SK-N-MC (cell line): Measurements from ENCODE around the gene SPAG4.

ENCODE experiments used
- DNase-seq: peaks from one replicate; pipeline ENCODE4 v3.0.0-alpha.2; 2011; ENCODE audit warnings: low read depth, low spot score
- H3K27ac ChIP-seq: fragments of 200-600 bp; sonication (generic); 2 replicates; pipeline ENCODE4 v1.5.1; 2016; ENCODE audit warnings: mixed run types
- H3K36me3 ChIP-seq: fragments of 200-600 bp; sonication (generic); 2 replicates; pipeline ENCODE4 v1.6.1; 2017; ENCODE audit warnings: antibody characterized with exemption, low read length, mixed read lengths; ENCODE audit not compliant: insufficient read depth
- H3K4me3 ChIP-seq: fragments of 200-600 bp; sonication (generic); 2 replicates; pipeline ENCODE4 v1.5.1; 2016
- H3K9ac ChIP-seq: fragments of 200-600 bp; sonication (generic); 2 replicates; pipeline ENCODE4 v1.8.0; 2017; ENCODE audit warnings: mixed run types, mixed read lengths; ENCODE audit not compliant: insufficient read length
- H3K9me3 ChIP-seq: fragments of 200-600 bp; sonication (generic); 2 replicates; pipeline ENCODE4 v1.6.1; 2017; ENCODE audit warnings: low read depth, mild to moderate bottlenecking, antibody characterized with exemption, low read length, moderate library complexity, mixed read lengths
- EZH2 ChIP-seq: fragments of 200-600 bp; sonication (generic); IDR thresholded peaks from one replicate; pipeline ENCODE4 v1.6.1; 2017; ENCODE audit warnings: antibody characterized with exemption
- FOXP2 ChIP-seq: optimal IDR thresholded peaks from 2 replicates; pipeline ENCODE3; 2011; ENCODE audit warnings: mild to moderate bottlenecking, moderate library complexity; ENCODE audit not compliant: insufficient read depth; ENCODE audit errors: extremely low read length, control extremely low read depth
- POLR2AphosphoS5 ChIP-seq: IDR thresholded peaks from 2 replicates; pipeline ENCODE4 v1.6.1; 2012; ENCODE audit warnings: mild to moderate bottlenecking, low read depth, low read length, borderline replicate concordance

SPAG4 gene

GRCh38 chr20:35663516-35664465, 48.2 kb downstream of the SPAG4 start:
- no peak for TF ChIP-seq EZH2
- no peak for TF ChIP-seq FOXP2
- TF ChIP-seq POLR2AphosphoS5, result peak; percentile 35; the same call in 1 of the 2 replicates
- Histone ChIP-seq H3K9me3 (0 out of 2 replicates have a peak, but pooled peaks cover 3% of the 10 kb centered on the region), H3K9ac (peak overlapping the region; percentile 99)

GRCh38 chr20:35664466-35665206, 49.0 kb downstream of the SPAG4 start, which contains the start of the genes CPNE1 and RBM12:
TSS of gene CPNE1 (minus strand) at chr20:35664900. CDS start at chr20:35632923, 31,977 bp downstream.
TSS of gene RBM12 (minus strand) at chr20:35664900. CDS start at chr20:35655322, 9,578 bp downstream.
- peak within 1 kb of the TSS; percentile 86 for H3K27ac ChIP-seq
- peak within 1 kb of the TSS; percentile 99 for H3K9ac ChIP-seq
- peak within 1 kb of the TSS; percentile 96 for H3K4me3 ChIP-seq
- H3K36me3 ChIP-seq, result peaks cover 26% of the 10 kb centered on the region
- peak; percentile 75 for DNase-seq
- 0 out of 2 replicates have a peak, but pooled peaks cover 3% of the 10 kb centered on the region for H3K9me3 ChIP-seq
- no peak for TF ChIP-seq EZH2
- TF ChIP-seq POLR2AphosphoS5, result peak; percentile 99

More at GRCh38 chr20:35663516-35664465, 48.2 kb downstream of the SPAG4 start:
- H3K36me3 ChIP-seq, result peaks cover 32% of the 10 kb centered on the region
- DNase-seq, result no peak
- peak overlapping the region; percentile 96 for H3K4me3 ChIP-seq
- peak overlapping the region; percentile 86 for H3K27ac ChIP-seq

GRCh38 chr20:35665949-35666288, 50.3 kb downstream of the SPAG4 start:
- DNase-seq, result no peak
- H3K4me3 ChIP-seq, result no peak overlapping the region
- H3K9me3 ChIP-seq, result 0 out of 2 replicates have a peak, but pooled peaks cover under 1% of the 10 kb centered on the region
- H3K9ac ChIP-seq, result no peak overlapping the region
- no peak overlapping the region for H3K27ac ChIP-seq
- TF ChIP-seq EZH2 (no peak), FOXP2 (no peak), POLR2AphosphoS5 (no peak)
- H3K36me3 ChIP-seq, result peaks cover 14% of the 10 kb centered on the region

- H3K9me3 ChIP-seq, result no peaks in the 10 kb centered on the region
- H3K9ac ChIP-seq, result no peak overlapping the region
- peaks cover 18% of the 10 kb centered on the region for H3K36me3 ChIP-seq
- no peak for DNase-seq
- H3K27ac ChIP-seq, result no peak overlapping the region
- no peak overlapping the region for H3K4me3 ChIP-seq
- no peak for TF ChIP-seq FOXP2
- TF ChIP-seq EZH2, result no peak
- TF ChIP-seq POLR2AphosphoS5, result no peak
Observed at GRCh38 chr20:35669221-35669620, 53.6 kb downstream of the SPAG4 start.

- Histone ChIP-seq H3K36me3 (peaks cover 23% of the 10 kb centered on the region), H3K9ac (no peak overlapping the region), H3K4me3 (no peak overlapping the region), H3K27ac (no peak overlapping the region), H3K9me3 (no peaks in the 10 kb centered on the region)
- TF ChIP-seq EZH2, result no peak
- TF ChIP-seq POLR2AphosphoS5, result no peak
- TF ChIP-seq FOXP2, result no peak
- no peak for DNase-seq
Observed at GRCh38 chr20:35669681-35670080, 54.1 kb downstream of the SPAG4 start.
